Lung (tissue), 12 donors: Measurements from ENCODE around the gene TMEM53. TPM values are rescaled to one million over a fixed set of nuclear protein-coding genes. Genes with fewer than 3 reads are reported as not detected.

Experiments used
- ATAC-seq: fragments of 200-7000 bp; cut with Tn5 transposase; one replicate; pipeline ENCODE4 v1.9.1; 2020; ENCODE audit warnings: moderate number of reproducible peaks; ENCODE audit not compliant: insufficient read depth, low FRiP score
- DNase-seq, 3 donors: peaks; one replicate each; pipeline ENCODE4 v3.0.0-alpha.2; 2013 to 2017
- H3K27ac ChIP-seq, 2 donors: one replicate each; pipeline ENCODE4 v1.5.1; 2013; ENCODE audit warnings: mild to moderate bottlenecking in 2 of 2, moderate library complexity in 2 of 2, control low read depth in 1 of 2, inconsistent platforms in 1 of 2, low read depth in 1 of 2, low read length in 1 of 2
- H3K27me3 ChIP-seq, 3 donors: one replicate each; pipeline ENCODE4 v1.5.1; 2013; ENCODE audit warnings: low read length in 2 of 3; ENCODE audit not compliant: control insufficient read depth in 3 of 3, insufficient read depth in 3 of 3
- H3K36me3 ChIP-seq, 4 donors: one replicate each; pipeline ENCODE4 v1.5.1; 2013; ENCODE audit warnings: low read length in 4 of 4, mild to moderate bottlenecking in 1 of 4, moderate library complexity in 1 of 4; ENCODE audit not compliant: control insufficient read depth in 4 of 4, insufficient read depth in 4 of 4
- H3K4me1 ChIP-seq, 5 donors: one replicate each; pipeline ENCODE4 v1.5.1; 2013; ENCODE audit warnings: low read length in 5 of 5, mild to moderate bottlenecking in 2 of 5, moderate library complexity in 1 of 5; ENCODE audit not compliant: control insufficient read depth in 5 of 5, insufficient read depth in 5 of 5
- H3K4me3 ChIP-seq: one replicate; pipeline ENCODE4 v1.5.1; 2013; ENCODE audit warnings: mild to moderate bottlenecking, control low read depth, moderate library complexity
- H3K9ac ChIP-seq, 2 donors: one replicate each; pipeline ENCODE4 v1.5.1; 2013; ENCODE audit warnings: low read length in 2 of 2, control low read depth in 1 of 2; ENCODE audit not compliant: insufficient read depth in 1 of 2
- H3K9me3 ChIP-seq, 4 donors: one replicate each; pipeline ENCODE4 v1.5.1; 2013; ENCODE audit warnings: low read length in 3 of 4, mild to moderate bottlenecking in 1 of 4, moderate library complexity in 1 of 4; ENCODE audit not compliant: control insufficient read depth in 4 of 4, insufficient read depth in 3 of 4
- WGBS, 2 donors: extraction: QIAGEN DNeasy Blood & Tissue Kit; methylation state at CpG; one replicate each; pipeline ENCODE4 v1.1.7; 2013; 5-methylcytosine and 5-hydroxymethylcytosine counted together
- polyA plus RNA-seq, 2 donors: library from polyadenylated mRNA; stranded (reverse); fragments of 200-250 nt; gene quantifications; one replicate each; pipeline ENCODE4 v1.2.1, GENCODE V29; 2013
- total RNA-seq, 2 donors: library from RNA; depleted of rRNA in 1 of 2; stranded (reverse); fragments of >200 nt in 1 of 2; gene quantifications; one replicate each; pipeline ENCODE4 v1.2.1, GENCODE V29; 2014 to 2021
- TF ChIP-seq, protein P1 (sequence below): IDR thresholded peaks from 2 replicates; pipeline ENCODE4 v1.5.1; 2012; ENCODE audit warnings: mild to moderate bottlenecking; ENCODE audit errors: control extremely low read depth, extremely low read depth
- donor health status: control.
- donor health status: control.
- donor health status: Bipolar disorder and iron deficiency.
- donor health status: healthy.
- donor health status: DM: yes; HTN: yes; CAD: no.

Gene TMEM53
- total and polyA plus RNA-seq, 4 donors = 7.1 to 26.4 (median 18.4) TPM

DNA sequence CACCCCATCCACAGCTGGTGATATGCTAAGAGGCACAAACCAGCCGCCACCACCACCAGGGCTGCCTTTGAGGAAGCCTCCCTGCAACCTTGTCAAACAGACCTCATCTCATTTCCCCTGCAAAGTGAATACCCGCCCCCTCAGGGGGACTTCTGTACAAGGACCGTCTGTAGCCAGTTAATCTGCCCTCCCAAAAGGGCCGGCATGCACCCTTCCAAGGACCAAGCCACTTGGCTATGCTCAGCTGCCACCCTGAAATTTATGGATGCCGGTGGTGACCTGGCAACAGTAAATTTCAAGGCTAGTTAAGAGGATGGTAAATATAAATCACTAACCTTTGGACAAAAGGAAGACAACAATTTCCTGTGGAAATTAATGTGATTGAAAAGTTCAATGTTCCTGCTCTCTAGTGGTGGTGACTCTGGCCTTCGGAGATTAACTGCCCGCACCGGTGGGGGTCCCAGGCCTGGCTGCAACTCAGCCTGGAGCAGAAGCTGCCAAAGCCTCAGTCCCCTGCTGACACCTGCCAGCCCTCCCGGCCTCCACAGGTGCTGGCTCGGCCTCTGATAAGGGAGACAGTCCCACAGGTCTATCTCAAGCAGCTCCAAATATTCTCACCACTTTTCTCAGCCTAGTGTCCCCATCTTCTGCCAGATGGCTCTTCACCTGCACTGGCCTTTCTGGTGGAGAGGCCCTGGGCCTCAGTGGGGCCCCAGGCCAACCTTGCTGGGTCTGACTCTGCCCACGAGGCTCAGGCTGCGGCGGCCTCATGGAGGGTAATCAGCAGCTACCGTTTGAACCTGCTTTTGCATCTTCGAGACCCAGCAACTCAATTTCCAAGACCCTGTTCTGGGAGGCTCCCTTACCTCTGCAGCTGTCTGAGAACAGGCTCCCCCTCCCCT, 12.2 kb downstream of the TMEM53 start:
- Histone ChIP-seq H3K27ac (no peak overlapping the region), H3K36me3 (peaks cover 0 to 5% (median 1%) of the 10 kb centered on the region in 4 donors), H3K4me1 (peaks cover 0 to 6% (median 4%) of the 10 kb centered on the region in 5 donors), H3K9me3 (no peaks in the 10 kb centered on the region), H3K27me3 (no peaks in the 10 kb centered on the region), H3K9ac (no peak overlapping the region), H3K4me3 (no peak overlapping the region)
- TF ChIP-seq, protein P1, sequence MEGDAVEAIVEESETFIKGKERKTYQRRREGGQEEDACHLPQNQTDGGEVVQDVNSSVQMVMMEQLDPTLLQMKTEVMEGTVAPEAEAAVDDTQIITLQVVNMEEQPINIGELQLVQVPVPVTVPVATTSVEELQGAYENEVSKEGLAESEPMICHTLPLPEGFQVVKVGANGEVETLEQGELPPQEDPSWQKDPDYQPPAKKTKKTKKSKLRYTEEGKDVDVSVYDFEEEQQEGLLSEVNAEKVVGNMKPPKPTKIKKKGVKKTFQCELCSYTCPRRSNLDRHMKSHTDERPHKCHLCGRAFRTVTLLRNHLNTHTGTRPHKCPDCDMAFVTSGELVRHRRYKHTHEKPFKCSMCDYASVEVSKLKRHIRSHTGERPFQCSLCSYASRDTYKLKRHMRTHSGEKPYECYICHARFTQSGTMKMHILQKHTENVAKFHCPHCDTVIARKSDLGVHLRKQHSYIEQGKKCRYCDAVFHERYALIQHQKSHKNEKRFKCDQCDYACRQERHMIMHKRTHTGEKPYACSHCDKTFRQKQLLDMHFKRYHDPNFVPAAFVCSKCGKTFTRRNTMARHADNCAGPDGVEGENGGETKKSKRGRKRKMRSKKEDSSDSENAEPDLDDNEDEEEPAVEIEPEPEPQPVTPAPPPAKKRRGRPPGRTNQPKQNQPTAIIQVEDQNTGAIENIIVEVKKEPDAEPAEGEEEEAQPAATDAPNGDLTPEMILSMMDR = no peak
- DNase-seq = no peak
- WGBS, 2 donors = 61 to 69% methylated on average over 14 to 15 of the region's 15 CpGs
- no peak for ATAC-seq

DNA sequence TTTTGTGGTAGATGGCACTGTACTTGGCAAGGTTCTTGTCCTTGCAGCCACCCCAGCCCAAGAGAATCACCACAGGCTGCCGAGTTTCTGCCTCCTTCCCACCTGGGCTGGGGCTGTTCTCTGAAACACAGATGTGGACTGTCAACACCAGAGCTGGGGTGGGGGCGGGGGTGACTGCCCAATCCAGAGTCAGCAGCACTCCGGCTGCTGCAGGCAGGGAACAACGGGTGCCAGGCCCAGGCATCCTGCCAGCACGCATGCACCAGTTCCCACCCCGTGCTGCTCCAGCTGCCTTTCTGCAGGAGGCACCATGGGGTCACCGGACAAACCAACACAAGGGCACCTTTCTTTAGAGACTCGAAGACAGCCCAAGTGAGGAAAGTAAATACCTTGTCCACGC, 14.1 kb downstream of the TMEM53 start:
- no peak for ATAC-seq
- 55 to 66% methylated on average over 9 of the region's 9 CpGs for WGBS, 2 donors
- Histone ChIP-seq H3K9me3 (no peaks in the 10 kb centered on the region), H3K4me3 (no peak overlapping the region), H3K27ac (no peak overlapping the region), H3K9ac (no peak overlapping the region), H3K4me1 (peaks cover 0 to 6% (median 4%) of the 10 kb centered on the region in 5 donors), H3K27me3 (no peaks in the 10 kb centered on the region), H3K36me3 (peaks cover 0 to 8% (median 1%) of the 10 kb centered on the region in 4 donors)
- TF ChIP-seq, protein P1 = no peak
- peak; percentile 33 to 64 (median 51) for DNase-seq

DNA sequence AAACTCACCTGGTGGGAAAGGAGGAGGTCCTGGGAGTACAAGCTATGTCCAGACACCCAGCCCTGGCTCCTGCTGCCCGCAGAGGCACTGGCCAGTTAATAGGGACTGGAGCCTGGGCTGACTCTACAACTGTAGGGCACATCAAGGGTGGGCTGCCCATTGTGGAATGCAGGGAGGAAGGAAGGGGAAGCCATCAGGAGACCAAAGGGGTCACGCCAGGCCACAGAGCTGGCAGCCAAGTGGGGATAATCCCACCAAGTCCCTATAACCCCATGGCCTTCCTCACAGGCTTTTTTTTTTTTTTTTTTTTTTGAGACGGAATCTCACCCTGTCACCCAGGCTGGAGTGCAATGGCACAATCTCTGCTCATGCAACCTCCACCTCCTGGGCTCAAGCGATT, 14.7 kb downstream of the TMEM53 start:
- Histone ChIP-seq H3K36me3 (peaks cover 0 to 11% (median 1%) of the 10 kb centered on the region in 4 donors), H3K9ac (no peak overlapping the region), H3K4me1 (peaks cover 0 to 6% (median 4%) of the 10 kb centered on the region in 5 donors), H3K27me3 (no peaks in the 10 kb centered on the region), H3K4me3 (no peak overlapping the region), H3K27ac (no peak overlapping the region), H3K9me3 (no peaks in the 10 kb centered on the region)
- ATAC-seq (no peak), DNase-seq (no peak)
- TF ChIP-seq, protein P1 = no peak
- WGBS, 2 donors = 89 to 97% methylated on average over 4 of the region's 4 CpGs
